ENCODE data around the gene GAGE12J.
"Not testable (repeated sequence)": the region's sequence is repeated elsewhere in the genome, so short reads cannot be mapped to it uniquely, and the experiment has no call there.

Gene GAGE12J

DNA sequence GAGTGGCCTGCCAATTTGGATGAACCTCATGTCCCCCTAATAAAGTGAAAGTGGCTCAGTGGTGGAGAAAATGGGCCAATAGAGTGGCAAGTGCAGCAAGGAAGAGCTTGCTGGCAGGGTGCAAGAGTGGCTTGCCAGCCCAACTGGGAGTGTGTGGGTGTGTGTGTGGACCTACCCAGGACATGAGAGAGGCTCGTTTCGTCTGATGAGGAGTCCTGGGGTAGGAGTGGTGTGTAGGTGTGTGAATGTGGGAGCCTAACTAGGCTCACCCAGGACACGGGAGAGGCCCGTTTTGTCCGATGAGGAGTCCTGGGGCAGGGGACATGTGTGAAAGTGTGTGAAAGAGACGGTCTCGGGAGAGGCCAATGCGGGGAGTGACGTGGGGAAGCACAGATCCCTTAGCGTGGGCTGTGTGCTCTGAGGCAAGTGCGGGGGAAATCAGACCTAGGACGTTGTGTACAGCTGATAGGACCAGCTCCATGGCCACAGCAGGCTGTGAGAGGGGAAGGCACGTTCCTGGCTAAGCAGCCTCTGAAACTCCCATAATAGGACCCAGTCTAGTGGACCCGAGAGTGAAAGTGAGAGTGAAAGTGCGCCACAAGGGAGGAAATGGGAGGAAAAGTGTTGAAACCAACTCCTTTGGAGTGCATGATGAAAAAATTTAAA, 13.1 kb upstream of the GAGE12J start:
- H3K4me1 ChIP-seq (ENCODE audit: control insufficient read depth, insufficient read depth, low read length, poor library complexity, severe bottlenecking): peaks cover 5% of the 10 kb centered on the region
- no peak for DNase-seq
- H3K9me3 ChIP-seq (ENCODE audit: control insufficient read depth, low read length): no peaks in the 10 kb centered on the region
- peak overlapping the region; percentile 42 for H3K4me3 ChIP-seq (ENCODE audit: insufficient read depth, low read depth, low read length, poor library complexity, severe bottlenecking)
- H3K27ac ChIP-seq (ENCODE audit: insufficient read depth, low read length, poor library complexity, severe bottlenecking): peak overlapping the region; percentile 47
- H3K36me3 ChIP-seq (ENCODE audit: control insufficient read depth, insufficient read depth, low read length): no peaks in the 10 kb centered on the region
- H3K27me3 ChIP-seq (replicated peaks; ENCODE audit: control insufficient read depth, insufficient read depth, low read length, poor library complexity, severe bottlenecking): no peaks in the 10 kb centered on the region

- Histone ChIP-seq H3K27ac (ENCODE audit: insufficient read depth, low read length, poor library complexity, severe bottlenecking) (peak overlapping the region; percentile 47), H3K9me3 (ENCODE audit: control insufficient read depth, low read length) (no peaks in the 10 kb centered on the region), H3K4me3 (ENCODE audit: insufficient read depth, low read depth, low read length, poor library complexity, severe bottlenecking) (peak overlapping the region; percentile 42), H3K4me1 (ENCODE audit: control insufficient read depth, insufficient read depth, low read length, poor library complexity, severe bottlenecking) (peaks cover 5% of the 10 kb centered on the region), H3K36me3 (ENCODE audit: control insufficient read depth, insufficient read depth, low read length) (no peaks in the 10 kb centered on the region), H3K27me3 (replicated peaks; ENCODE audit: control insufficient read depth, insufficient read depth, low read length, poor library complexity, severe bottlenecking) (no peaks in the 10 kb centered on the region)
- no peak for DNase-seq
Observed at GRCh38 chrX:49309401-49309981, 12.3 kb upstream of the GAGE12J start.

DNA sequence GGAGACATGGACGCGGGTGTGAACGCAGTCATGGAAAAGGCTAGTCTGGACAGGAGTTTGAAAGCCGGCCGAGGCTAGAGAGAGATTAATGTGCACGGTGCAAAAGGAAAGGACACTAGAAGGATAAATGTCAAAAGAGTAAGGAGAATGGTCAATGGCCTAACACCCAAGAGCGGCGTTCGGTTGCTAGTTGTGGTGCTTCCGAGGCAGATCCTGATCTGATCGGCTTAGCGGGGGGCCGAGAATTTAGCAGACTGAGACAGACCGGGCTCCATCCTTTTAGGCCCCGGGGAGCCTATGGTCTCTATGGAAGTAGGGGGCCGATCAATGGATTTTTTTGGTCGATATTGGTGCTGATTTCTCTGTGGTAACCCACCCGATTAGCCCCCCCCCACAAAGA, 11.5 kb upstream of the GAGE12J start:
- no peak for DNase-seq
- H3K27ac ChIP-seq (ENCODE audit: insufficient read depth, low read length, poor library complexity, severe bottlenecking): no peak overlapping the region
- peaks cover 5% of the 10 kb centered on the region for H3K4me1 ChIP-seq (ENCODE audit: control insufficient read depth, insufficient read depth, low read length, poor library complexity, severe bottlenecking)
- no peak overlapping the region for H3K4me3 ChIP-seq (ENCODE audit: insufficient read depth, low read depth, low read length, poor library complexity, severe bottlenecking)
- no peaks in the 10 kb centered on the region for H3K27me3 ChIP-seq (replicated peaks; ENCODE audit: control insufficient read depth, insufficient read depth, low read length, poor library complexity, severe bottlenecking)
- no peaks in the 10 kb centered on the region for H3K36me3 ChIP-seq (ENCODE audit: control insufficient read depth, insufficient read depth, low read length)
- no peaks in the 10 kb centered on the region for H3K9me3 ChIP-seq (ENCODE audit: control insufficient read depth, low read length)

DNA sequence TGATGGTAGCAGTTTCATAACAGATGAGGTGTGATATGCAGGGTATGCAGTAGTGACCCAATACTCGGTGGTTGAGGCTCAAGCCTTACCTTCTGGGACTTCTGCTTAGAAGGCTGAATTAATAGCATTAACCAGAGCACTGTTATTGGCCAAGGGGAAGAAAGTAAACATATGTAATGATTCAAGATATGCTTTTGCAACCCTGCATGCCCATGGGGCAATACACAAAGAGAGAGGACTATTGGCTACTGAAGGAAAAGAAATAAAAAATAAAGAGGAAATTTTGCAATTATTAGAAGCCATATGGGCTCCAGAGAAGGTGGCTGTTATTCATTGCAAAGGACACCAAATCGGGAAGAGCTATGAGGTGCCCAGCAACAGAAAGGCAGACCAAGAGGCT, 9.7 kb upstream of the GAGE12J start:
- Histone ChIP-seq H3K27ac (ENCODE audit: insufficient read depth, low read length, poor library complexity, severe bottlenecking) (no peak overlapping the region), H3K36me3 (ENCODE audit: control insufficient read depth, insufficient read depth, low read length) (no peaks in the 10 kb centered on the region), H3K27me3 (replicated peaks; ENCODE audit: control insufficient read depth, insufficient read depth, low read length, poor library complexity, severe bottlenecking) (no peaks in the 10 kb centered on the region), H3K4me1 (ENCODE audit: control insufficient read depth, insufficient read depth, low read length, poor library complexity, severe bottlenecking) (peaks cover 5% of the 10 kb centered on the region), H3K9me3 (ENCODE audit: control insufficient read depth, low read length) (no peaks in the 10 kb centered on the region), H3K4me3 (ENCODE audit: insufficient read depth, low read depth, low read length, poor library complexity, severe bottlenecking) (no peak overlapping the region)
- no peak for DNase-seq

GRCh38 chrX:49316085-49316484, 5.8 kb upstream of the GAGE12J start:
- no peaks in the 10 kb centered on the region for H3K36me3 ChIP-seq (ENCODE audit: control insufficient read depth, insufficient read depth, low read length)
- no peaks in the 10 kb centered on the region for H3K27me3 ChIP-seq (replicated peaks; ENCODE audit: control insufficient read depth, insufficient read depth, low read length, poor library complexity, severe bottlenecking)
- H3K9me3 ChIP-seq (ENCODE audit: control insufficient read depth, low read length): no peaks in the 10 kb centered on the region
- no peak overlapping the region for H3K4me3 ChIP-seq (ENCODE audit: insufficient read depth, low read depth, low read length, poor library complexity, severe bottlenecking)
- no peak overlapping the region for H3K27ac ChIP-seq (ENCODE audit: insufficient read depth, low read length, poor library complexity, severe bottlenecking)
- no peaks in the 10 kb centered on the region for H3K4me1 ChIP-seq (ENCODE audit: control insufficient read depth, insufficient read depth, low read length, poor library complexity, severe bottlenecking)
- DNase-seq: no peak

GRCh38 chrX:49322266-49322665, 429 bp downstream of the GAGE12J start:
- H3K4me3 ChIP-seq (ENCODE audit: insufficient read depth, low read depth, low read length, poor library complexity, severe bottlenecking); DNase-seq; H3K27ac ChIP-seq (ENCODE audit: insufficient read depth, low read length, poor library complexity, severe bottlenecking); H3K9me3 ChIP-seq (ENCODE audit: control insufficient read depth, low read length); H3K27me3 ChIP-seq (replicated peaks; ENCODE audit: control insufficient read depth, insufficient read depth, low read length, poor library complexity, severe bottlenecking); H3K4me1 ChIP-seq (ENCODE audit: control insufficient read depth, insufficient read depth, low read length, poor library complexity, severe bottlenecking); H3K36me3 ChIP-seq (ENCODE audit: control insufficient read depth, insufficient read depth, low read length): not testable (repeated sequence)

DNA sequence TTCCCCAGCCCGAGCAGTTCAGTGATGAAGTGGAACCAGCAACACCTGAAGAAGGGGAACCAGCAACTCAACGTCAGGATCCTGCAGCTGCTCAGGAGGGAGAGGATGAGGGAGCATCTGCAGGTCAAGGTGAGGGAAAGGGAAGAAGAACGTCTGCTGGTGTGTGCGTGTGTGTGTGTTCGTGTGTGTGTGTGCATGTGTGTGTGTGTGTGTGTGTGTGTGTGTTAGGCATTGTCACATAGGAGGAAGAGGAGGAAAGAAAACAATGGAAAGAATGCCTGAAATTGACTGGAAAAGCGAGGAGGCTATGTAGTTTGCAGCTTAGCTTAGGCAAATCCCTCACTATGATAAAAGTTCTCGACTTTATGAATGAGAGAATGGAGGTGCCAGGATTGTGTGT, 1.9 kb downstream of the GAGE12J start:
- H3K27me3 ChIP-seq (replicated peaks; ENCODE audit: control insufficient read depth, insufficient read depth, low read length, poor library complexity, severe bottlenecking); H3K4me3 ChIP-seq (ENCODE audit: insufficient read depth, low read depth, low read length, poor library complexity, severe bottlenecking); H3K9me3 ChIP-seq (ENCODE audit: control insufficient read depth, low read length); H3K4me1 ChIP-seq (ENCODE audit: control insufficient read depth, insufficient read depth, low read length, poor library complexity, severe bottlenecking); H3K36me3 ChIP-seq (ENCODE audit: control insufficient read depth, insufficient read depth, low read length); DNase-seq; H3K27ac ChIP-seq (ENCODE audit: insufficient read depth, low read length, poor library complexity, severe bottlenecking): not testable (repeated sequence)

- not testable (repeated sequence) for H3K27ac ChIP-seq (ENCODE audit: insufficient read depth, low read length, poor library complexity, severe bottlenecking); H3K27me3 ChIP-seq (replicated peaks; ENCODE audit: control insufficient read depth, insufficient read depth, low read length, poor library complexity, severe bottlenecking); DNase-seq; H3K36me3 ChIP-seq (ENCODE audit: control insufficient read depth, insufficient read depth, low read length); H3K9me3 ChIP-seq (ENCODE audit: control insufficient read depth, low read length); H3K4me1 ChIP-seq (ENCODE audit: control insufficient read depth, insufficient read depth, low read length, poor library complexity, severe bottlenecking); H3K4me3 ChIP-seq (ENCODE audit: insufficient read depth, low read depth, low read length, poor library complexity, severe bottlenecking)
Observed at GRCh38 chrX:49330421-49330820, 8.6 kb downstream of the GAGE12J start.

DNA sequence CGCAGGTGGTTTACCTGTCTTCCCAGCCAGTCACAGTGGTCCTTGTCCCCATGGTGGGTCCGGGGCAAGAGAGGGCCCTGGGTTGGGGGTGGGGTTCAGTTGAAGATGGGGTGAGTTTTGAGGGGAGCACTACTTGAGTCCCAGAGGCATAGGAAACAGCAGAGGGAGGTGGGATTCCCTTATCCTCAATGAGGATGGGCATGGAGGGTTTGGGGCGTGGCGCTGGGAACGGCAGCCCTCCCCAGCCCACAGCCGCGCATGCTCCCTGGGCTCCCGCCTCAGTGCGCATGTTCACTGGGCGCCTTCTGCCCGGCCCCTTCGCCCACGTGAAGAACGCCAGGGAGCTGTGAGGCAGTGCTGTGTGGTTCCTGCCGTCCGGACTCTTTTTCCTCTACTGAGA, 9.4 kb downstream of the GAGE12J start, which contains the start of gene GAGE13:
Gene GAGE13, plus strand, starts transcription at position 301 of the 400 bp plus-strand sequence. CDS start 1,156 bp downstream, outside the sequence.
- H3K27ac ChIP-seq (ENCODE audit: insufficient read depth, low read length, poor library complexity, severe bottlenecking); DNase-seq; H3K4me3 ChIP-seq (ENCODE audit: insufficient read depth, low read depth, low read length, poor library complexity, severe bottlenecking); H3K4me1 ChIP-seq (ENCODE audit: control insufficient read depth, insufficient read depth, low read length, poor library complexity, severe bottlenecking); H3K9me3 ChIP-seq (ENCODE audit: control insufficient read depth, low read length); H3K27me3 ChIP-seq (replicated peaks; ENCODE audit: control insufficient read depth, insufficient read depth, low read length, poor library complexity, severe bottlenecking); H3K36me3 ChIP-seq (ENCODE audit: control insufficient read depth, insufficient read depth, low read length): not testable (repeated sequence)

DNA sequence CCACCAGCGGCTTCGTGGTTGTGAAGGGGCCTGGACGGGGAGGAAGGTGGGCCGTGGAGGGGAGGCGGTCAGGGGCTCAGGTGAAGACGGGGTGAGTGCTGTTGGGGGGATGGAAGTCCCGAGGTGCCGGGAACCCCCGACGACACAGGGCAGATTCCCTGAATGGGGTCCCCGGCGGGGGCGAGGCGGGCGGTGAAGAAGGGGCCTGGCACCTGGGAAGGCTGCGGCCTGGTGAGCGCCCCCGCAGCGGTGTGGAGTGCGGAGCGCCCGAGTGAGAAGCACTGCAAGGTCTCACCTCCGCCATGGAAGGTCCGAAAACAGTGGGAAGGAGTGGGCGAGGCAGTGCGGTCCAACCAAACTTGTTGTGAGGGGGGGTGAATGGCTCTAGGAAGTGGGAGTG, 10.0 kb downstream of the GAGE12J start:
- not testable (repeated sequence) for DNase-seq; H3K27me3 ChIP-seq (replicated peaks; ENCODE audit: control insufficient read depth, insufficient read depth, low read length, poor library complexity, severe bottlenecking); H3K4me1 ChIP-seq (ENCODE audit: control insufficient read depth, insufficient read depth, low read length, poor library complexity, severe bottlenecking)

More for the DNA sequence above, 10.0 kb downstream of the GAGE12J start:
- H3K9me3 ChIP-seq (ENCODE audit: control insufficient read depth, low read length); H3K36me3 ChIP-seq (ENCODE audit: control insufficient read depth, insufficient read depth, low read length); H3K27ac ChIP-seq (ENCODE audit: insufficient read depth, low read length, poor library complexity, severe bottlenecking); H3K4me3 ChIP-seq (ENCODE audit: insufficient read depth, low read depth, low read length, poor library complexity, severe bottlenecking): not testable (repeated sequence)
